Activated CD4-positive, alpha-beta T cell treated with anti-CD3 and anti-CD28 coated beads for 36 hours (primary cell): ENCODE data around the gene TTYH2. TPM values are rescaled to one million over a fixed set of nuclear protein-coding genes. Genes with fewer than 3 reads are reported as not detected.

Experiments
- ATAC-seq: fragments of 200-7000 bp; cut with Tn5 transposase; one replicate; pipeline ENCODE4 v1.10.0; 2021; ENCODE audit warnings: mild to moderate bottlenecking, moderate library complexity
- CTCF ChIA-PET: fragments of 350-600 bp; sonication (Branson Sonifier 250); formaldehyde crosslinking; loops from one replicate; lab custom pipeline; 2021; ENCODE audit warnings: antibody characterized with exemption; lab: Charles Lee
- POLR2A ChIA-PET: fragments of 350-600 bp; sonication (Branson Sonifier 250); formaldehyde crosslinking; loops from one replicate; lab custom pipeline; 2021; ENCODE audit warnings: antibody characterized with exemption, inconsistent platforms; lab: Charles Lee
- DNase-seq: peaks from one replicate; pipeline ENCODE4 v3.0.0-alpha.2; 2020
- H3K27ac Mint-ChIP-seq: one replicate; pipeline ENCODE4 v1.8.0; 2021; ENCODE audit warnings: mixed read lengths
- H3K27me3 Mint-ChIP-seq: one replicate; pipeline ENCODE4 v1.8.0; 2021; ENCODE audit warnings: mixed read lengths
- H3K36me3 Mint-ChIP-seq: one replicate; pipeline ENCODE4 v1.8.0; 2021; ENCODE audit warnings: low read depth, mixed read lengths
- H3K4me1 Mint-ChIP-seq: one replicate; pipeline ENCODE4 v1.8.0; 2021; ENCODE audit warnings: mixed read lengths
- H3K4me3 Mint-ChIP-seq: one replicate; pipeline ENCODE4 v1.8.0; 2021; ENCODE audit warnings: mild to moderate bottlenecking, moderate library complexity, mixed read lengths
- H3K9me3 Mint-ChIP-seq: one replicate; pipeline ENCODE4 v1.8.0; 2021; ENCODE audit warnings: low read depth, mixed read lengths
- intact Hi-C, 2 experiments: fragments of 100-400 bp; cut with DNase I in 1 of 2; cut with micrococcal nuclease in 1 of 2; formaldehyde crosslinking; loops; one replicate each; pipeline versions ENCODE4 v1.14.2 to v1.15.1; 2022 to 2024; cut with DNase I, micrococcal nuclease
- total RNA-seq, 2 experiments: library from RNA; stranded (reverse); gene quantifications; one replicate each; pipeline ENCODE4 v1.2.3, GENCODE V29; 2021

TTYH2 gene
- total RNA-seq, 2 experiments from 2014 or later: 2.7 to 3.4 TPM

- DNase-seq: no peak
- H3K4me3 Mint-ChIP-seq: no peak overlapping the region
- H3K9me3 Mint-ChIP-seq: no peaks in the 10 kb centered on the region
- ChIA-PET POLR2A (no interaction called here), CTCF (interaction anchor here (1.3 kb wide), 1 partner anchor 27 kb away, joined by 6 read pairs; no protein-coding TSS in a partner anchor)
- intact Hi-C loops: no loop called here
- ATAC-seq: no peak
- no peaks in the 10 kb centered on the region for H3K27me3 Mint-ChIP-seq
- H3K36me3 Mint-ChIP-seq: peaks cover 4% of the 10 kb centered on the region
- no peak overlapping the region for H3K27ac Mint-ChIP-seq
- no peaks in the 10 kb centered on the region for H3K4me1 Mint-ChIP-seq
These were observed 12.9 kb downstream of the TTYH2 start for GRCh38 chr17:74226252-74226651.

DNA sequence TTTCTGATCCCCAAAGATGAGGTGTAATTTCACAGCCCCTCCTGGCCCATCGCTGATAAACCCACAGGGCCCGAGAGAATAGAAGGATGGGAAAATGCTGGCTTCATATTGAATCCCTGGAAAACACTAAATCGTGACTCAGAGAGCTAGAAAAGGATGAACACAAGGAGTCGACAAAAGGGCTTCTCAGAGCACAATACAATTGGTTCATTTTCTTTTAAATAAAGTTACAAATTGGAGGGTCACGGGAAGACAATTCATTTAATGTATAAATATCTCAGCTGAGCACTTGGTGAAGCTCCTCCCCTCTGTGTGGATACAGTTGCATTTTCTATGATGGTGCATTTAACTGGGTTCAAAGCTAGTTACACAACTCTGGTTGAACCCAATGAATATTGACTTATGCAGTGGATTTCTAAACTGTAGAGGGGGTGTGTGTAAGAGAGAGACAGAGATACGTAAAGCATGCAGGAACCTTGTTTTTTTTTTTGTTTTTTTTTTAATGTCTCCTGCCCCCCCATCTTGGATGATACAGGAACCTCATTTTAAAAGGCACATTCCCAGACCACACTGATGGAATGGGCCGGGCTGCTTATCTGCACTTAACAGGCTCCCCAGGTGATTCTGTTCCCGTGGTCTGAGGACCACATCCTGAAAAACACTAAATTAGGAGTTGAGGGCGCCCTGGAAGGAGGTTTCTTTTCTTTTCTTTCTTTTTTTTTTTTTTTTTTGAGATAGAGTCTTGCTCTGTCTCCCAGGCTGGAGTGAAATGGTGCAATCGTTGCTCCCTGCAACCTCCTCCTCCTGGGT, 14.1 kb downstream of the TTYH2 start:
- no peak for ATAC-seq
- Mint-ChIP-seq H3K36me3 (peaks cover 4% of the 10 kb centered on the region), H3K27me3 (no peaks in the 10 kb centered on the region), H3K4me1 (no peaks in the 10 kb centered on the region), H3K27ac (no peak overlapping the region), H3K4me3 (no peak overlapping the region), H3K9me3 (no peaks in the 10 kb centered on the region)
- intact Hi-C loops: no loop called here
- CTCF ChIA-PET: interaction anchor here (0.9 kb wide), 1 partner anchor 69 kb away, joined by 3 read pairs; no protein-coding TSS in a partner anchor
- POLR2A ChIA-PET: no interaction called here
- DNase-seq: no peak

DNA sequence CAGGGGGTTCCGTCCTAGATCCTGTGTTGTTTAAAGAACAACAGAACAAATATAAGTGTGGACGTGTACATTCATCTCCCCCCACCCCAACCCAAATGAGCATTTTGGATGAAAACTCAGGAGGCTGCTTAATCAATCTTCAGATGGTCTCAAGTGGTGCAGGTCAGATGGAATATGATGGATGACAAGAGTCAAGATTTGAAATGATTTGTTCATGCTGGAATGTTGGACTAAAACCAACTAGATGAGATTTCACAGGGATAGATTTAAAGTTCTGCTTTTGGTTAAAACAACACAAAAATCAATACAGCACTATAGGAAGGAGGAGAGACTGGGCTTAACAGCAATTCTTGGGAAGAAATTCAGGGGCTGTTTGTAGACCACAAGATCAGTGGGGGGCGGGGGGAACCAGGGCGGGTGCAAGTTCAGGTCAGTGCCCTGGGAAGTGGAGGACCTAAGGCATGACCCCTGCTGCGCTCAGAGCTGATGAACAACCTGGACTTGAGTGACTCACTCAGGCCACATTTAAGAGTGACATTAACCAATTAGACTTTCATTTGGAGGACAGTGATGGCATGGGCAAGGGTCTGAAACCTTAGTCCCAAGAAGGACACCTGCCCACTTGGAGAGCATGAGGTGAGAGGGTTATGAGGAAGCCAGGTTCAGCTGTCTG, 15.1 kb downstream of the TTYH2 start:
- H3K36me3 Mint-ChIP-seq: peaks cover 4% of the 10 kb centered on the region
- no peak overlapping the region for H3K27ac Mint-ChIP-seq
- POLR2A ChIA-PET: no interaction called here

GRCh38 chr17:74230896-74231295, 17.5 kb downstream of the TTYH2 start:
- Mint-ChIP-seq H3K27ac (no peak overlapping the region), H3K4me3 (no peak overlapping the region), H3K27me3 (no peaks in the 10 kb centered on the region), H3K36me3 (peaks cover 4% of the 10 kb centered on the region), H3K9me3 (no peaks in the 10 kb centered on the region), H3K4me1 (no peaks in the 10 kb centered on the region)
- ChIA-PET CTCF (interaction anchor here (0.8 kb wide), 1 partner anchor 208 kb away, joined by 3 read pairs; no protein-coding TSS in a partner anchor), POLR2A (no interaction called here)
- DNase-seq (no peak), ATAC-seq (no peak)
- intact Hi-C loops: no loop called here

More for the DNA sequence above, 15.1 kb downstream of the TTYH2 start:
- no peak for ATAC-seq
- Mint-ChIP-seq H3K9me3 (no peaks in the 10 kb centered on the region), H3K27me3 (no peaks in the 10 kb centered on the region), H3K4me3 (no peak overlapping the region), H3K4me1 (no peaks in the 10 kb centered on the region)
- DNase-seq: no peak
- intact Hi-C loops: no loop called here
- CTCF ChIA-PET: interaction anchor here (0.9 kb wide), 1 partner anchor 68 kb away, joined by 3 read pairs; no protein-coding TSS in a partner anchor

- ChIA-PET CTCF (interaction anchor here (0.5 kb wide), 1 partner anchor 53 kb away, joined by 3 read pairs; no protein-coding TSS in a partner anchor), POLR2A (no interaction called here)
- DNase-seq: no peak
- ATAC-seq: no peak
- Mint-ChIP-seq H3K27me3 (no peaks in the 10 kb centered on the region), H3K9me3 (no peaks in the 10 kb centered on the region), H3K27ac (no peak overlapping the region), H3K4me1 (no peaks in the 10 kb centered on the region), H3K36me3 (peaks cover 4% of the 10 kb centered on the region), H3K4me3 (no peak overlapping the region)
- intact Hi-C loops: no loop called here
These were observed 18.8 kb downstream of the TTYH2 start for GRCh38 chr17:74231928-74232907.

GRCh38 chr17:74233937-74234336, 20.6 kb downstream of the TTYH2 start:
- H3K4me3 Mint-ChIP-seq: no peak overlapping the region
- intact Hi-C loops: no loop called here
- POLR2A ChIA-PET: no interaction called here
- CTCF ChIA-PET: no interaction called here
- peaks cover 1% of the 10 kb centered on the region for H3K36me3 Mint-ChIP-seq
- H3K27me3 Mint-ChIP-seq: no peaks in the 10 kb centered on the region
- H3K9me3 Mint-ChIP-seq: no peaks in the 10 kb centered on the region
- no peak for DNase-seq
- H3K27ac Mint-ChIP-seq: no peak overlapping the region
- H3K4me1 Mint-ChIP-seq: no peaks in the 10 kb centered on the region
- no peak for ATAC-seq

DNA sequence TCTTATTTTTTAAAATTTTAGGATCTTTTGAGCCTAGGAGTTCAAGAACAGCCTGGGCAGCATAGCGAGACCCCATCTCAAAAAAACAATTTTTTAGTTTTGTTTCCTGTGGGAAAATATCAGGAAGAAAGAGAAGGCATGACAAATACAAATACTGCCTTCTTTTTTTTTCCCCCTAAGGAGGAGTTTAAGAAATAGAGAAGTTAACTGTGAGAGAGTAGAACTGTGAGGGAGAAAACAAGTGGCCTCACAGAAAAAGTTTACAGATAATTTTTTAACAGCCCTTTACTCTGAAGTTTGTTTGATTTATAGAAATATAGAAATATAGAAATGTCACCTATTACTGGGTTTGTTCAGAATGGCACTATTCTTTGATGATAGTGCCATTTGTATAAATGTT, 21.1 kb downstream of the TTYH2 start:
- H3K4me1 Mint-ChIP-seq: no peaks in the 10 kb centered on the region
- H3K27ac Mint-ChIP-seq: no peak overlapping the region
- H3K36me3 Mint-ChIP-seq: peaks cover 1% of the 10 kb centered on the region
- no peaks in the 10 kb centered on the region for H3K9me3 Mint-ChIP-seq
- H3K27me3 Mint-ChIP-seq: no peaks in the 10 kb centered on the region
- H3K4me3 Mint-ChIP-seq: no peak overlapping the region
- CTCF ChIA-PET: interaction anchor here (0.7 kb wide), 1 partner anchor 241 kb away, joined by 3 read pairs; no protein-coding TSS in a partner anchor
- no peak for DNase-seq
- POLR2A ChIA-PET: no interaction called here
- ATAC-seq: no peak
- intact Hi-C loops: no loop called here

GRCh38 chr17:74235040-74235581, 21.7 kb downstream of the TTYH2 start:
- DNase-seq (no peak), ATAC-seq (no peak)
- H3K4me3 Mint-ChIP-seq: no peak overlapping the region
- no peak overlapping the region for H3K27ac Mint-ChIP-seq
- H3K4me1 Mint-ChIP-seq: no peaks in the 10 kb centered on the region
- POLR2A ChIA-PET: no interaction called here
- intact Hi-C loops: no loop called here
- no peaks in the 10 kb centered on the region for H3K27me3 Mint-ChIP-seq
- no peaks in the 10 kb centered on the region for H3K9me3 Mint-ChIP-seq
- CTCF ChIA-PET: interaction anchor here (0.7 kb wide), 1 partner anchor 241 kb away, joined by 3 read pairs; no protein-coding TSS in a partner anchor
- peaks cover 1% of the 10 kb centered on the region for H3K36me3 Mint-ChIP-seq

DNA sequence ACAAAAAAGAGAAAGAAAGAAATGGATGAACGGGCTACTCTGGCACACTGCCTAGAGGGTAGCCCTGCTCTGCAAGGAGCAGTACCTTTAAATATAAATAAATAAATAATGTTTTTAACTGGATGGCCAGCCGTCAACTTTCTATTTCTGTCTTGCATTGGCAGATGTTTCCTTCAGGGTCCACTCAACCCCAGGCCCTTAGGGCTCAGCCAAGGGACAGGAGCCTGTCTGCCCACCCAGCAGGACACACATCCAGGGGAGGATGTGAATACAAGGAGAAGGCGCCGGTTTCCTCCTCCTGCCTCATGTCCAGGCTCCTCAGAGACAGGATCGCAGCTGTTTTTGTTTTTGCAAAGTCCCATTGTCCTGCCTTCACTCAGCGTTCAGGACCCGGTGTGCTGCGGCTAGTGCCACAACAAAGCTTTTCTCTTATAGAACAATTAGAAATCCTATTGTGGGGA, 22.6 kb downstream of the TTYH2 start:
- ChIA-PET CTCF (interaction anchor here (1.5 kb wide), 1 partner anchor 9 kb away, joined by 8 read pairs; no protein-coding TSS in a partner anchor), POLR2A (no interaction called here)
- ATAC-seq (no peak), DNase-seq (no peak)
- Mint-ChIP-seq H3K36me3 (no peaks in the 10 kb centered on the region), H3K9me3 (no peaks in the 10 kb centered on the region), H3K4me3 (no peak overlapping the region), H3K27ac (no peak overlapping the region), H3K4me1 (no peaks in the 10 kb centered on the region), H3K27me3 (no peaks in the 10 kb centered on the region)
- intact Hi-C loops: no loop called here

DNA sequence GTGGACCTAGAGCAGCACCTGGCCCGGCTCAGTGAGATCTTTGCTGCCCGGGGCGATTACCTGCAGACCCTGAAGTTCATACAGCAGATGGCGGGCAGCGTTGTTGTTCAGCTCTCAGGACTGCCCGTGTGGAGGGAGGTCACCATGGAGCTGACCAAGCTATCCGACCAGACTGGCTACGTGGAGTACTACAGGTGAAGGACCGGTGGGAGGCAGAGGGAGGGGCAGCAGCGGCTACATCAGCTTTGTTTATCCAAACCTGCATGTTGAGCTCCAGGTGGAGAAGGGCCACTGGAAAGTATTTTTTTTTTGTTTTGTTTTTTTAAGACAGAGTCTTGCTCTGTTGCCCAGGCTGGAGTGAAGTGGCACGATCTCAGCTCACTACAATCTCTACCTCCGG, 23.9 kb downstream of the TTYH2 start:
- ATAC-seq (no peak), DNase-seq (no peak)
- no peaks in the 10 kb centered on the region for H3K36me3 Mint-ChIP-seq
- ChIA-PET CTCF (interaction anchor here (0.6 to 1.5 kb wide), 2 partner anchors 8 to 1559 kb away, joined by 3 to 8 read pairs; no protein-coding TSS in a partner anchor), POLR2A (no interaction called here)
- no peak overlapping the region for H3K27ac Mint-ChIP-seq
- H3K4me3 Mint-ChIP-seq: no peak overlapping the region
- intact Hi-C loops: no loop called here
- no peaks in the 10 kb centered on the region for H3K9me3 Mint-ChIP-seq
- no peaks in the 10 kb centered on the region for H3K4me1 Mint-ChIP-seq
- no peaks in the 10 kb centered on the region for H3K27me3 Mint-ChIP-seq
